HCT116 (cell line): ENCODE results near the gene PRCD. TPM values are rescaled to one million over a fixed set of nuclear protein-coding genes. Genes with fewer than 3 reads are reported as not detected.

Source experiments
- ATAC-seq: fragments of 200-7000 bp; cut with Tn5 transposase; 2 replicates; pipeline ENCODE4 v1.9.1; 2020; ENCODE audit warnings: mild to moderate bottlenecking, moderate library complexity
- BruUV-seq: library from RNA; stranded (reverse); fragments of 400-500 nt; replicated peaks from 2 replicates; lab custom pipeline; 2021; lab: Mats Ljungman, UMichigan
- CTCF ChIA-PET: fragments of 300-600 bp; sonication (Branson Sonifier 250); formaldehyde crosslinking; loops from one replicate; lab custom pipeline; 2021; ENCODE audit warnings: antibody characterized with exemption; lab: Charles Lee
- POLR2A ChIA-PET: fragments of 300-600, 350-600 bp; sonication (Branson Sonifier 250); formaldehyde crosslinking; loops from one replicate; lab custom pipeline; 2021; ENCODE audit warnings: antibody characterized with exemption; lab: Charles Lee
- RAD21 ChIA-PET, 2 experiments: fragments of 300-600 bp; sonication (Branson Sonifier 250); formaldehyde crosslinking; loops; one replicate each; lab custom pipeline; 2023; ENCODE audit warnings: low total read pairs in 2 of 2; ENCODE audit not compliant: uncharacterized antibody in 2 of 2, unreplicated experiment in 2 of 2, low non-redundant PET in 1 of 2; lab: Charles Lee
- DNase-seq: peaks from one replicate; pipeline ENCODE4 v3.0.0-alpha.2; 2010; ENCODE audit warnings: low read depth, low spot score
- H2AFZ ChIP-seq: fragments of 200-600 bp; shearing (Covaris generic), sonication (generic); 2 replicates; pipeline ENCODE4 v1.6.1; 2017; ENCODE audit warnings: low read depth, mixed run types, mixed read lengths, antibody characterized with exemption, low read length; ENCODE audit not compliant: poor library complexity, severe bottlenecking
- H3K27ac ChIP-seq: 2 replicates; pipeline ENCODE4 v1.5.1; 2012; ENCODE audit warnings: low read depth, low read length
- H3K27me3 ChIP-seq: fragments of 200-600 bp; sonication (generic); 2 replicates; pipeline ENCODE4 v1.6.1; 2016; ENCODE audit warnings: mixed run types, low read length, mixed read lengths; ENCODE audit not compliant: insufficient read depth
- H3K36me3 ChIP-seq, 2 experiments: fragments of 200-500 bp in 1 of 2; fragments of 200-600 bp in 1 of 2; sonication (Bioruptor generic) in 1 of 2; sonication (generic) in 1 of 2; 2 replicates each; pipeline versions ENCODE4 v1.5.1 to v1.6.1; 2014 to 2016; ENCODE audit warnings: low read length in 2 of 2, inconsistent platforms in 1 of 2, mixed read lengths in 1 of 2, mixed run types in 1 of 2; ENCODE audit not compliant: insufficient read depth in 2 of 2, control insufficient read depth in 1 of 2
- H3K4me1 ChIP-seq, 2 experiments: fragments of 200-600 bp in 1 of 2; sonication (generic) in 1 of 2; 2 replicates each; pipeline versions ENCODE4 v1.5.1 to v1.6.1; 2012 to 2017; ENCODE audit warnings: low read length in 2 of 2, inconsistent platforms in 1 of 2, mild to moderate bottlenecking in 1 of 2, mixed read lengths in 1 of 2, mixed run types in 1 of 2, moderate library complexity in 1 of 2; ENCODE audit not compliant: insufficient read depth in 2 of 2, control insufficient read depth in 1 of 2
- H3K4me2 ChIP-seq: fragments of 200-600 bp; sonication (generic); 2 replicates; pipeline ENCODE4 v1.6.1; 2017; ENCODE audit warnings: mixed run types, low read length, mixed read lengths
- H3K4me3 ChIP-seq, 2 experiments: fragments of 200-600 bp in 1 of 2; sonication (generic) in 1 of 2; replicated peaks in 1 of 2; 2 replicates each; pipeline ENCODE4 v1.5.1; 2011 to 2016; ENCODE audit warnings: low read length in 2 of 2, control low read depth in 1 of 2, low read depth in 1 of 2, mild to moderate bottlenecking in 1 of 2, mixed read lengths in 1 of 2, mixed run types in 1 of 2
- H3K79me2 ChIP-seq: fragments of 200-600 bp; sonication (generic); 2 replicates; pipeline ENCODE4 v1.6.1; 2017; ENCODE audit warnings: mild to moderate bottlenecking, mixed run types, low read length, moderate library complexity, mixed read lengths; ENCODE audit not compliant: insufficient read depth
- H3K9ac ChIP-seq: fragments of 200-600 bp; sonication (generic); 2 replicates; pipeline ENCODE4 v1.6.1; 2016; ENCODE audit warnings: low read length, mixed read lengths
- H3K9me2 ChIP-seq: fragments of 200-600 bp; sonication (generic), shearing (Covaris generic); 2 replicates; pipeline ENCODE4 v1.6.1; 2017; ENCODE audit warnings: mixed run types, mild to moderate bottlenecking, moderate library complexity; ENCODE audit not compliant: insufficient read depth
- H3K9me3 ChIP-seq, 2 experiments: fragments of 200-500 bp in 1 of 2; fragments of 200-600 bp in 1 of 2; sonication (Bioruptor generic) in 1 of 2; sonication (generic) in 1 of 2; 2 replicates each; pipeline ENCODE4 v1.6.1; 2014 to 2017; ENCODE audit warnings: low read length in 2 of 2, mixed read lengths in 2 of 2, inconsistent platforms in 1 of 2, low read depth in 1 of 2, mild to moderate bottlenecking in 1 of 2, mixed run types in 1 of 2, moderate library complexity in 1 of 2; ENCODE audit not compliant: control insufficient read depth in 1 of 2, insufficient read depth in 1 of 2
- H4K20me1 ChIP-seq: fragments of 200-600 bp; sonication (generic), shearing (Covaris generic); 2 replicates; pipeline ENCODE4 v1.6.1; 2017; ENCODE audit warnings: mixed run types, mild to moderate bottlenecking, moderate library complexity; ENCODE audit not compliant: insufficient read depth
- FOSL1 ChIP-seq: IDR thresholded peaks from 2 replicates; pipeline ENCODE4 v1.6.1; 2012; ENCODE audit warnings: low read depth
- JUND ChIP-seq: IDR thresholded peaks from 2 replicates; pipeline ENCODE4 v1.6.1; 2012
- POLR2AphosphoS5 ChIP-seq: IDR thresholded peaks from 2 replicates; pipeline ENCODE4 v1.6.1; 2011; ENCODE audit warnings: mild to moderate bottlenecking, low read depth, low read length, moderate library complexity
- TCF7L2 ChIP-seq: IDR thresholded peaks from 2 replicates; pipeline ENCODE4 v1.7.0; 2011; ENCODE audit warnings: borderline replicate concordance, inconsistent platforms; ENCODE audit not compliant: insufficient read depth, insufficient read length; ENCODE audit errors: extremely low read depth
- YY1 ChIP-seq: IDR thresholded peaks from 2 replicates; pipeline ENCODE4 v1.6.1; 2011; ENCODE audit warnings: low read length, low read depth, moderate library complexity, mild to moderate bottlenecking; ENCODE audit not compliant: insufficient replicate concordance; ENCODE audit errors: extremely low read depth
- ZNF274 ChIP-seq: fragments of 200-500 bp; sonication (Bioruptor generic); IDR thresholded peaks from 2 replicates; pipeline ENCODE4 v1.6.1; 2014; ENCODE audit warnings: mild to moderate bottlenecking, low read depth, low read length, inconsistent platforms
- intact Hi-C: fragments of 100-400 bp; cut with micrococcal nuclease; formaldehyde crosslinking; loops from 2 replicates; pipeline ENCODE4 v1.10.0; 2022
- total RNA-seq: library from RNA; stranded (reverse); gene quantifications from one replicate; pipeline ENCODE4 v1.2.1, GENCODE V29; 2021; ENCODE audit not compliant: unreplicated experiment
- TF ChIP-seq, protein P1 (sequence below): IDR thresholded peaks from 2 replicates; pipeline ENCODE4 v1.6.1; 2012
- TF ChIP-seq, protein P2 (sequence below): IDR thresholded peaks from 2 replicates; pipeline ENCODE4 v1.6.1; 2012; ENCODE audit warnings: low read depth
- TF ChIP-seq, protein P3 (sequence below): IDR thresholded peaks from 2 replicates; pipeline ENCODE4 v1.6.1; 2012

The PRCD gene
- total RNA-seq, 1 experiment from 2014 or later: not detected

DNA sequence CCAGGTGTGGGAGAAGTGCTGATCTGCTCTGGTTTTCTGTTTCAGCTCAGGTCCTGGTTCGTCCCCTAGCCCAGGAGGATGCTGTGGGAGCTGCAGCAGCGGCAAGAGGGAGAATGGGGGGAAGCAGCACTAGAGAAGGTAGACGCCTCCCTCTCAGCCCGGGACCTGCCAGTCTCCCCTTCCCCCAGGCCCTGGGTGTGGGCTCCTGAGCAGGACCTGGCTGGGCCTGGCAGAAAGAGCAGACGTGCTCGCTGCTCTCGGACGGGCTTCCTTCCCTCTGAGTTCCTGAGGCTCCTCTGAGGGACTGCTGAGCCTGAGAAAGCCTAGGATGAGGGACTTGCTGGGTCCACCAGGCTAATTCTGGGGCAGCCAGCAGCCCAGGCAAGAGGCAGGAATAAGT lies 3.1 kb downstream of the PRCD start:
- no peak for ATAC-seq

More for the DNA sequence above, 3.1 kb downstream of the PRCD start:
- POLR2A ChIA-PET: interaction anchor here (0.9 to 1.0 kb wide), 2 partner anchors 14 to 44 kb away, joined by 3 to 4 read pairs; no protein-coding TSS in a partner anchor
- CTCF ChIA-PET: interaction anchor here (1.1 to 1.4 kb wide), 4 partner anchors 14 to 177 kb away, joined by 3 to 5 read pairs (median 3); no protein-coding TSS in a partner anchor
- H3K36me3 ChIP-seq: no peaks in the 10 kb centered on the region
- no peak overlapping the region for H3K4me3 ChIP-seq
- RAD21 ChIA-PET: no interaction called here
- H3K4me1 ChIP-seq: peaks cover 8 to 29% of the 10 kb centered on the region in 2 experiments
- H3K27ac ChIP-seq: no peak overlapping the region
- no peak overlapping the region for H3K9ac ChIP-seq
- TF ChIP-seq JUND (no peak), FOSL1 (no peak), YY1 (no peak), TCF7L2 (no peak), ZNF274 (no peak), POLR2AphosphoS5 (no peak)
- TF ChIP-seq, protein P1, sequence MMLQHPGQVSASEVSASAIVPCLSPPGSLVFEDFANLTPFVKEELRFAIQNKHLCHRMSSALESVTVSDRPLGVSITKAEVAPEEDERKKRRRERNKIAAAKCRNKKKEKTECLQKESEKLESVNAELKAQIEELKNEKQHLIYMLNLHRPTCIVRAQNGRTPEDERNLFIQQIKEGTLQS: no peak
- TF ChIP-seq, protein P2, sequence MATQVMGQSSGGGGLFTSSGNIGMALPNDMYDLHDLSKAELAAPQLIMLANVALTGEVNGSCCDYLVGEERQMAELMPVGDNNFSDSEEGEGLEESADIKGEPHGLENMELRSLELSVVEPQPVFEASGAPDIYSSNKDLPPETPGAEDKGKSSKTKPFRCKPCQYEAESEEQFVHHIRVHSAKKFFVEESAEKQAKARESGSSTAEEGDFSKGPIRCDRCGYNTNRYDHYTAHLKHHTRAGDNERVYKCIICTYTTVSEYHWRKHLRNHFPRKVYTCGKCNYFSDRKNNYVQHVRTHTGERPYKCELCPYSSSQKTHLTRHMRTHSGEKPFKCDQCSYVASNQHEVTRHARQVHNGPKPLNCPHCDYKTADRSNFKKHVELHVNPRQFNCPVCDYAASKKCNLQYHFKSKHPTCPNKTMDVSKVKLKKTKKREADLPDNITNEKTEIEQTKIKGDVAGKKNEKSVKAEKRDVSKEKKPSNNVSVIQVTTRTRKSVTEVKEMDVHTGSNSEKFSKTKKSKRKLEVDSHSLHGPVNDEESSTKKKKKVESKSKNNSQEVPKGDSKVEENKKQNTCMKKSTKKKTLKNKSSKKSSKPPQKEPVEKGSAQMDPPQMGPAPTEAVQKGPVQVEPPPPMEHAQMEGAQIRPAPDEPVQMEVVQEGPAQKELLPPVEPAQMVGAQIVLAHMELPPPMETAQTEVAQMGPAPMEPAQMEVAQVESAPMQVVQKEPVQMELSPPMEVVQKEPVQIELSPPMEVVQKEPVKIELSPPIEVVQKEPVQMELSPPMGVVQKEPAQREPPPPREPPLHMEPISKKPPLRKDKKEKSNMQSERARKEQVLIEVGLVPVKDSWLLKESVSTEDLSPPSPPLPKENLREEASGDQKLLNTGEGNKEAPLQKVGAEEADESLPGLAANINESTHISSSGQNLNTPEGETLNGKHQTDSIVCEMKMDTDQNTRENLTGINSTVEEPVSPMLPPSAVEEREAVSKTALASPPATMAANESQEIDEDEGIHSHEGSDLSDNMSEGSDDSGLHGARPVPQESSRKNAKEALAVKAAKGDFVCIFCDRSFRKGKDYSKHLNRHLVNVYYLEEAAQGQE: no peak
- TF ChIP-seq, protein P3, sequence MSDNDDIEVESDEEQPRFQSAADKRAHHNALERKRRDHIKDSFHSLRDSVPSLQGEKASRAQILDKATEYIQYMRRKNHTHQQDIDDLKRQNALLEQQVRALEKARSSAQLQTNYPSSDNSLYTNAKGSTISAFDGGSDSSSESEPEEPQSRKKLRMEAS: no peak
- no peak overlapping the region for H3K4me2 ChIP-seq
- no peak overlapping the region for H2AFZ ChIP-seq
- H3K79me2 ChIP-seq: no peaks in the 10 kb centered on the region
- no peaks in the 10 kb centered on the region for H3K9me3 ChIP-seq
- DNase-seq: no peak
- BruUV-seq: no TSS peak
- intact Hi-C loops: no loop called here
- H3K9me2 ChIP-seq: no peaks in the 10 kb centered on the region
- no peaks in the 10 kb centered on the region for H4K20me1 ChIP-seq
- no peaks in the 10 kb centered on the region for H3K27me3 ChIP-seq
